Umbilical cord (tissue), 2 donors: Measurements from ENCODE around the gene DMAC1. TPM values are rescaled to one million over a fixed set of nuclear protein-coding genes. Genes with fewer than 3 reads are reported as not detected.
A peak's percentile ranks its signal among the peaks of the same experiment; 100 is the strongest.

Experiments used
- DNase-seq: peaks from one replicate; pipeline ENCODE4 v3.0.0-alpha.2; 2015; ENCODE audit warnings: low spot score
- total RNA-seq: library from RNA; depleted of rRNA; stranded (reverse); fragments of >200 nt; gene quantifications from one replicate; pipeline ENCODE4 v1.2.3, GENCODE V29; 2014; ENCODE audit warnings: low replicate concordance; ENCODE audit not compliant: insufficient read depth

Gene DMAC1
- total RNA-seq, 1 donor from 2014 or later = 15.9 TPM

GRCh38 chr9:7783635-7784063 is 15.9 kb downstream of the DMAC1 start:
- DNase-seq = no peak

DNA sequence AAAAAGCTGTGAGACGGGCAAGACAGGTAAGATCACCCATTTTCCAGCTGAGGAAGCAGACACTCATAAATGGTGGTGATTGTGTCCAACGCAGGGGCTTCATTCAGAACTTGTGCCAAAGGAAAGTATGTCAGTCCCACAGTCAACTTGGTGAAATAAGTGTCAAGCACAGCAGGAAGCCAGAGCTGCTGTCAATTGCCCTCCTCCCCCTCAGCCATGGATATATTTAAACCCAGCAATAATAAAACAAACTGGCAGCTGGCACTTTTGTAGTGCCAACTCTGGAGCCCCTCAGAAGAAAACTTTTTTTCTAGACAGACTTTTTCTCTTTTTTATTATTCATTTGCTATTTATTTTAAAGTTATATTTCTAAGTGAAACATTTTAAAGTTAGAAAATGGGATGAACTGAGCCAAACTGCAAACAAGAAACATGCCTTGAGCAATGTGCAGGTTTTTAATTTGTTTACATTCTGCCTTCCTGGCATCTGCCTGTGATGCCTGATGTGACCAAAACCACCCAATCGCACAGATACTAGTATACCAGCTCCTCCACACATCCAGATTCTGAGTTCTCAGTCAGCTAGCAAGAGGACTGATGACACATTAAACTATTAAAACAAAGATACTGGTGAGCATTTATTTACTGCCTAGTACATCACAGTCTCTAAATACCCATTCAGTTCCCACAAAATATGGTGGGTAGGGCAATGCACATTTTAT is 17.0 kb downstream of the DMAC1 start:
- DNase-seq = no peak

- peak; percentile 91 for DNase-seq
Measured at GRCh38 chr9:7780261-7780988, 19.2 kb downstream of the DMAC1 start.

GRCh38 chr9:7778851-7779600 is 20.6 kb downstream of the DMAC1 start:
- DNase-seq = no peak

DNA sequence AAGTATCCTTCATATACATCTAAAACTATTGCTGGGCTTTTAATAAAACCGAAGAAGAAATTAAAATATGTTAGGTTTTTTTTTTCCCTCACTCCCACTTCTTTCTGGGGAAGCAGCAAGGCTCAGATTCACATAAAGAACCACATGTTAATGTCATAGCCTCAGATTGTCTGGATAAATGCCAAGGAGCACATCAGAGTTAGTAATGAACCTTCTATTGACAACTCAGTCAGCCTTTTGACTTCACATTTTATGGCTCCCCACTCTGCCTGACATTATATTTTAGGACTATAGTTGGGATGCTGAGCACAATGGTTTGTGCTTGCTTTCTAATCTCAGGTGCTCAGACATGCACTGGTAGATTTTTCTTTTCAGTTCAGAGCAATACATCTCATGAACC is 21.8 kb downstream of the DMAC1 start:
- no peak for DNase-seq

DNA sequence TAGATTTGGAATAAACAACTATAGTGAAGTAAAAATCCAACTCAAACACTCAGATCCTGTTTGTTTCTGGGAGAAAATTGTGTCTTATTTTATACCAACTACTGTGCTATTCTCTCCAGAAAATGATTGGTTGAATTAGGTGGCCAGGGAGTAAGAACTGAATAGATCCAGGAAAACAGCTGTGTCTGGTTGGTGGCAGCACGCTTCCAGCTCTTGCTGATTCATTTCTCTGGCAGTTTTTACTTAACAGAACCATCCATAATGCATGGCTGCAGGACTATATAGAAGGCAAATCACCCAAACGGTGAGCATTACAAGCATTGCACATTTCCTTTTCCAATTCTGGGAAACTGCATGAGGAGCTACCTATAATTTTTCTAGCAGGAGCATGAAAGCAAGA is 29.5 kb downstream of the DMAC1 start:
- peak; percentile 57 for DNase-seq

GRCh38 chr9:7762600-7762999 is 37.0 kb downstream of the DMAC1 start:
- no peak for DNase-seq

DNA sequence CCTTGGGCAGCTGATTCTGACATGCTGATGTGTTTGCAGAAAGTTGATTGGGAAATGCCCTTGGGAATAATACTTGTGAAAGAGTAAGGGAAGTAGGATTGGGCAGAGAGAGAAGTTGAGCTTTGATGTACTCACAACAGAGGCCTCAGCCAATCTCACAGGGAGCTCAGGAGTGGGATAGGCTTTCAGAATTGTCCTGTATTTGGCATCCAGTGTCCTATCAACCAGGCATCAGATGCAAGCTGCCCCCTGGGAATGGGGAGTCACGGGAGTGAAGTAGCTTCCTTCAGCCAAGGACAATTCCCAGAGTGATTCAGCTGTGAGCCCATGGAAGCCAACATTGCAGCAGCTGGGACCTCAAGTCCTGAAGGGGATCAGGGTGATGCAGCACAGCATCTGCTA is 39.6 kb downstream of the DMAC1 start:
- no peak for DNase-seq

DNA sequence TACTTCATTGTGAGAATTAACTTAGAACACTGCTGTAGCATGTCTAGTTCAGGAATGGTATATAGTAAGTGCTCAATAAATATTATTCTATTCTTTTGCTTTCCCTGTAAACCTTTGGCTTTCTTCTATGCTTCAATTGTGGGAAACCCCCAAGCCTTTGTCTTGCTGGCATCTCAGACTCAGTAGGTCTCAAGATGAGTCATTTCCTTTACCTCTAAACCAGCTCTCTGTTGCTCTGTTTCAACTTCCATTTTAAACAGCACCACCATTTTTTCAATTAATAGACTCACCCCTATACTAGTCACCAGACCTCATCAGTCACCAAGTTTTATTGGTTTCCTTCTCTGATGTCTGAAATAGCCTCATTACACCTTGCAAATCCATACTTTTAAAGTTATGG is 43.5 kb downstream of the DMAC1 start:
- no peak for DNase-seq

- DNase-seq = peak; percentile 90
Measured at GRCh38 chr9:7752481-7752880, 47.1 kb downstream of the DMAC1 start.
